Mammary epithelial cell (primary cell): Measurements from ENCODE around the gene SGCA.

ENCODE experiments used
- CTCF ChIP-seq, 2 donors: IDR thresholded peaks in 1 of 2; conservative IDR thresholded peaks in 1 of 2; 2 replicates each; pipeline ENCODE4 v1.5.1; 2011 to 2012; ENCODE audit warnings: inconsistent platforms in 2 of 2, low read length in 2 of 2, mild to moderate bottlenecking in 2 of 2, control low read depth in 1 of 2, low read depth in 1 of 2; ENCODE audit not compliant: insufficient read depth in 1 of 2; ENCODE audit errors: extremely low read depth in 1 of 2
- EZH2 ChIP-seq: IDR thresholded peaks from 2 replicates; pipeline ENCODE4 v1.6.1; 2012; ENCODE audit warnings: low read length, inconsistent platforms, borderline replicate concordance

- TF ChIP-seq CTCF (conservative IDR thresholded peaks at IDR 0.05 in 1 of 2, IDR thresholded peaks at IDR 0.05 in 1 of 2; ENCODE audit: extremely low read depth in 1 of 2, insufficient read depth in 1 of 2, low read depth in 1 of 2, low read length in 2 of 2) (no peak), EZH2 (no peak)
Observed at GRCh38 chr17:50161911-50162288, 3.9 kb upstream of the SGCA start.
